GM12874 (cell line): ENCODE data around the gene IGFBP1.
A peak's percentile ranks its signal among the peaks of the same experiment; 100 is the strongest.

Experiments
- TF ChIP-seq, protein P1 (sequence below): IDR thresholded peaks from 2 replicates; pipeline ENCODE4 v1.5.1; 2011; ENCODE audit warnings: low read depth, mild to moderate bottlenecking, control low read depth, low read length, moderate library complexity; ENCODE audit not compliant: insufficient read depth

The IGFBP1 gene

DNA sequence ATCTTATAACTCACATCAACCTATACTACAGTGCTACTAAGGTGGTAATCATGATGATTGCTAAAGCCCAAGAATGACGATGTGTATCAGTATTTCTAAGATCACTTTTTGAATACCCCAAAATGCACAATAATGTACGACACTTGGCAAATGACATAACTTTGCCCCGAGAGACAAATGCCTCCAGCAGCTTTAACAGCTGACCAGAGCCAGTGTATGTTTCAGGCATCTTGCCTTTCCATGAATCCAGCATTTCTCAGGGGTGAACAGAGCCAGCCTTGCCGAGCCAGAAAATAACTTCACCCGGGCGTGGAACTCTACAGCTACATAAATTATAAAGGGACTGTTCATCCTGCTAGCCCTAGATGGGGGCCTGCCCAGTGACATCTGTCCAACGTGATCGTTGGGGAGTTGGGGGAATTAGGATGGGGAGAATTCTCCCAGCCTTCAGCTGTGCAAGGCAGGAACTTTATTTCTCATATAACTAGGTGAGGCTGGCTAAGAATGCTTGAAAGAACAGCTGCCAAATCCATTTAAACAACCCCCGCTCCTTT, 31.0 kb downstream of the IGFBP1 start:
- TF ChIP-seq, protein P1, sequence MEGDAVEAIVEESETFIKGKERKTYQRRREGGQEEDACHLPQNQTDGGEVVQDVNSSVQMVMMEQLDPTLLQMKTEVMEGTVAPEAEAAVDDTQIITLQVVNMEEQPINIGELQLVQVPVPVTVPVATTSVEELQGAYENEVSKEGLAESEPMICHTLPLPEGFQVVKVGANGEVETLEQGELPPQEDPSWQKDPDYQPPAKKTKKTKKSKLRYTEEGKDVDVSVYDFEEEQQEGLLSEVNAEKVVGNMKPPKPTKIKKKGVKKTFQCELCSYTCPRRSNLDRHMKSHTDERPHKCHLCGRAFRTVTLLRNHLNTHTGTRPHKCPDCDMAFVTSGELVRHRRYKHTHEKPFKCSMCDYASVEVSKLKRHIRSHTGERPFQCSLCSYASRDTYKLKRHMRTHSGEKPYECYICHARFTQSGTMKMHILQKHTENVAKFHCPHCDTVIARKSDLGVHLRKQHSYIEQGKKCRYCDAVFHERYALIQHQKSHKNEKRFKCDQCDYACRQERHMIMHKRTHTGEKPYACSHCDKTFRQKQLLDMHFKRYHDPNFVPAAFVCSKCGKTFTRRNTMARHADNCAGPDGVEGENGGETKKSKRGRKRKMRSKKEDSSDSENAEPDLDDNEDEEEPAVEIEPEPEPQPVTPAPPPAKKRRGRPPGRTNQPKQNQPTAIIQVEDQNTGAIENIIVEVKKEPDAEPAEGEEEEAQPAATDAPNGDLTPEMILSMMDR = no peak

DNA sequence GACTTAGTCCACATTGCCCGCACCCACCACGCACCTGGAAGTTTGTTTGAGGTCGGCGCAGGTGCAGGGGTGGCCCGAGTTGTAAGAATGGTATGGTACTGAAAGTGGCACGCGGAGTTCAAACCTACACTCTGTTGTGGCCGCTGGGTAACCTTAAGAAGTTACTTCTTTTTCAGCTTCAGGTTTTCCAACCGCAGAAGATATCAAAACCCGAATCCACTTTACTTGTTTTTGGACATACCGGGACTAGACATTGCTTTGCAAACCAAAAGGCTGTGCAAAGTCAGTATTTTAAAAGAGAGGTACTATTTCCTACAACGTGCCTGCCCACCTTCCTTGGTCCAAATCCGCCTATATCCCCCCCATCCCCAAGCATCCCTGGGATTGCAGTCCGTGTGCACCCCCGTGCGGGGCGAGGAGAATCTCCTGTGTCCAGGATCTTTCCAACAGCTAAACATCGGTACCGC, 31.7 kb downstream of the IGFBP1 start:
- TF ChIP-seq, protein P1 = no peak

DNA sequence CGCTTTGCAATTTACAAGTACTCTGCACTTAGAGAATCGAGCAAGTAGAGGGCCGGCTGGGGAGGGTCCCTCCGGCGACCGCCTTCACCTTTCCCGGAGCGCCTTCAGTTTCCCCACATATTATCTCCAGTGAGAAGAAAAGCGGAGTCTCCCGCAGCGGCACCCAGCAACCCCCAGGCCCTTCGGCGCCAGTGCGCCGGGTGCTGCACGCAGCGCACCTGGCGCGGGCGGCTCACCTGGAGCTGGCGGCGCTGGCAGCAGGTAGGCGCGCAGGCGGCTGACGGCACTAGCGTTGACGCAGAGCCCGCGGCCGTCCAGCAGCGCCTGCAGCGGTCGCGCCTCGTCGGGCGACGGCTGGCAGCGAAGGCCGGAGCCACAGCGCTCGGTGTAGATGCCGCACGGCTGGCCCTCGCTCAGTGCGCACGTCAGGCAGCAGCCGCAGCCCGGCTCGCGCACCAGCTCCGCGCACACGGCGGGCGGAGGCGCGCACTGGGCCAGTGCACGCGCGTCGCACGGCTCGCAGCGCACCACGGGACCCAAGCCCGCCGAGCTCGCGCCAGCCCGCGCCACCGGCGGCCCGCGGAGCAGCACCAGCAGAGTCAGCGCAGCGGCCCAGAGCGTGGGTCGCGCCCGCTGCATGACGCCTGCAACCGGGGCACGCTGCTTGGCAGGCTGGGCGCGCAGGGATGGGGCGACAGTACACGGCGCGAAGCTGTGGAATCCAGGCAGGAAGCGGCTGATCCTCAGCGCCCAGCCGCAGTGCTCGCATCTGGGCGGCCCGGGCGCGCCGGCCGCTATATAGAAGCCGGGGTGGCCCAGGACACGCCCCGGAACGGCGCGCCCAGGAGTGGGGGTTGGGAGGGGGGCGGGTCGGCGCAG, 32.5 kb downstream of the IGFBP1 start, which contains the start of gene IGFBP3:
IGFBP3 (minus strand) TSS at position 771 of the 879 bp plus-strand sequence; CDS start at position 639, 132 bp downstream.
- TF ChIP-seq, protein P1 = no peak

DNA sequence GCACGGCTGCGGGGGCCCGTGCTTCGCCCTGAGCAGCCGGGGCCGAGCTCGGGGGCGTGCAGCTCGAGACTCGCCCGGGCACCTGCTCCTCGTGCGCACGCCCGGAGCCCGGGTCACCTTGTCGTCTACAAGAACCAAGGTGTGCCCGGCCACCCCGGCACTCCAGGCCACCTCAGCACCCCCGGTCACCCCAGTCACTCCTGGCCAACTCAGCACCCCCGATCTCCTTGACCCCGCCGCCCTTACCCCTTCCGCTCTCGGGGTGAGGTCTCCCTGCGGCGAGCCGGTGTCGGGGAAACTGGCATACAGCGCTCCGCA, 33.1 kb downstream of the IGFBP1 start:
- TF ChIP-seq, protein P1 = no peak

DNA sequence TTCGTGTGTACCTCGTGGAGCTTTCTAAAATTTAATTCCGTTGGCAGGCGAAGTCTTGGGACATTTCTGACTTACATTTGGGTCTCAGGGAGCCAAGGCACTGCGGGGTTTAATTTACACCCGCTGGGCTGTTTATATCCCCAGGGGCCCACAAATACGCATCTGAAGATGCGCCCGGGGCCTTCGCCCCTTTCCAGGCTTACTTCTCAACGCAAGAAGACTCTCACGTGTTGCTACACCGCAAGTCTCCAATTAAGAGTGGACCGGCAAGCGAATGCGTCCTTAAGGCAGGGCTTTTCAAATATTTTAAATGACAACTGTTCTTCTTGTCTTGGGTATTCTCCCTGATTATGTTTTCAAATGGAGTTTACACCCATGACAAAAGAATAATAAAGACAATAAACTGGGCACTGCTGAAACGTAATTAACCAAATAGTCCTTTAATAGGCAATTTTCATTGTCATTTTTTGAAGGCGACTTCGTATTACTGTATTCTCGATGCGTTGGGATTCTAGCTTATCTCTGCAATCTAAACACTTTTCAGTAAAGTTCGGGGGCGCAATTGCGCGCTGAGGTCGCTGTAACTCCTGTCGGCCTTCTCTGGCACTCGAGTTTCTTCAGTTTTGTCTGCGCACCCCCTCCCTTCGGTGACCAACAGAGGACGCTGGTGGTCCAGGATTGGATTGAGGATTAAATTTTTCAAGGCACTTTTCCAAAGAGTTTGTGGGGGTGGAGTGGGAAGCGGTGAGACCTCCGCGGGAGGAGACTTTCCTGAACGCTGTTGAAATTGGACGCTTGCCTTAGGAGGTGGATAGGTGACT, 33.6 kb downstream of the IGFBP1 start:
- TF ChIP-seq, protein P1 = peak; percentile 52

DNA sequence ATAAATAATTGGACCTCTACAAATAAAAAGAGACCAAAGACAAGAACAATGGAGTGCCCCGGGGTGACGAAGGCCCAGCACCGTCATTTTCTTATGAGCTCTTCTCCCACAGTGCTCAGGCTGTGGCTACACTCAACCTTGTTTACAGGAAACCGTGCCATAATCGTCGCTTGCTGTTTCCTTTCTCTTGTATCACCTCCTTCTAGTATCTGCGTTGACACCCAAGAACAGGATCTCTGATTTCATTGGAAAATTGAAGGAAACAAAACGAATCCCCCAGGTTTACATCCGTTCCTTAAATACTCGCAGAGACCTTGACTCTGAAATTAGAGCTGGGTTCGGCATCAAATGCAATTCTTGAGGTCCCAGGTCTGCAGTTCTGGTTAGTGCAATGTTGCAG, 34.5 kb downstream of the IGFBP1 start:
- TF ChIP-seq, protein P1 = no peak

DNA sequence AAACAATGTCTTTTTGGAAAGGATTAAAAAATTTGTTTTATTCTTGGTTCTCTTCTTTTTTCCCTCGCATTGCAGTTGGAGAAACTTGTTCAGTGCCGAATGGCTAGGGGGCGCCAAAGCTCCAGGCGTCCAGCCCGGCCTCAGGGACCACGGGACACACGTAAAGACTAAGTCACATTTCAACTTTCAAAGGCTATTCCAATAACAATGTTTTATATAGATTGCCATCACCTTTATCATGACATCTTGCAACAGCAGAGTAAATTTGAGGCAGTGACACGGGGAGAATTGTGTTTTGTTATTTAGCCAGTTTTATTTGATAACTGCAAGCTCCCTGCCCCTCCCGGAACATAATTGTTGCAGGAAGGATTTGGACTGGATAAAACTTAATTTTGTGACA, 35.0 kb downstream of the IGFBP1 start:
- TF ChIP-seq, protein P1 = peak; percentile 82
